SU-DHL-6 (cell line): ENCODE data around the gene RIC1.

Experiments
- H2AFZ ChIP-seq: fragments of 200-600 bp; sonication (generic); 2 replicates; pipeline ENCODE4 v1.6.1; 2014; ENCODE audit warnings: low read depth, mild to moderate bottlenecking, moderate library complexity, mixed read lengths, antibody characterized with exemption, low read length; ENCODE audit not compliant: severe bottlenecking
- H3F3A ChIP-seq: fragments of 200-600 bp; shearing (Covaris generic); 2 replicates; pipeline ENCODE4 v1.6.0; 2016; ENCODE audit warnings: antibody characterized with exemption, mild to moderate bottlenecking; ENCODE audit not compliant: insufficient read depth
- H3K27ac ChIP-seq: fragments of 200-600 bp; sonication (generic); 2 replicates; pipeline ENCODE4 v1.5.1; 2016; ENCODE audit warnings: low read depth, mild to moderate bottlenecking, low read length, moderate library complexity, mixed read lengths
- H3K27me3 ChIP-seq: fragments of 200-600 bp; sonication (generic), shearing (Covaris generic); 2 replicates; pipeline ENCODE4 v1.6.0; 2014; ENCODE audit warnings: mild to moderate bottlenecking, low read length
- H3K36me3 ChIP-seq: fragments of 200-600 bp; sonication (generic); 2 replicates; pipeline ENCODE4 v1.6.1; 2014; ENCODE audit warnings: mild to moderate bottlenecking, low read length, mixed read lengths
- H3K4me2 ChIP-seq: fragments of 300-600, 200-600 bp; shearing (Covaris generic), sonication (generic); 2 replicates; pipeline ENCODE4 v1.6.0; 2014; ENCODE audit warnings: low read length, low read depth, mild to moderate bottlenecking; ENCODE audit not compliant: poor library complexity, severe bottlenecking
- H3K4me3 ChIP-seq: fragments of 200-600 bp; sonication (generic); 2 replicates; pipeline ENCODE4 v1.5.1; 2014; ENCODE audit warnings: antibody characterized with exemption, low read length, mild to moderate bottlenecking, mixed read lengths; ENCODE audit not compliant: insufficient read depth, poor library complexity, severe bottlenecking
- H3K79me2 ChIP-seq: fragments of 200-600 bp; sonication (generic); 2 replicates; pipeline ENCODE4 v1.6.1; 2014; ENCODE audit warnings: mild to moderate bottlenecking, low read length, moderate library complexity; ENCODE audit not compliant: insufficient read depth
- H3K9ac ChIP-seq: fragments of 200-600 bp; sonication (generic); 2 replicates; pipeline ENCODE4 v1.7.0; 2014; ENCODE audit warnings: mild to moderate bottlenecking, low read length
- H3K9me2 ChIP-seq: fragments of 200-600 bp; sonication (generic); replicated peaks from 2 replicates; pipeline ENCODE4 v1.6.1; 2014; ENCODE audit warnings: low read length; ENCODE audit not compliant: insufficient read depth
- H3K9me3 ChIP-seq: fragments of 200-600 bp; sonication (generic); 2 replicates; pipeline ENCODE4 v1.6.1; 2014; ENCODE audit warnings: low read length, mixed read lengths; ENCODE audit not compliant: insufficient read depth
- H4K20me1 ChIP-seq: fragments of 200-600 bp; sonication (generic); 2 replicates; pipeline ENCODE4 v1.6.1; 2014; ENCODE audit warnings: low read depth, mild to moderate bottlenecking, antibody characterized with exemption, low read length, moderate library complexity, mixed read lengths
- EZH2phosphoT487 ChIP-seq: fragments of 200-600 bp; sonication (generic), shearing (Covaris generic); conservative IDR thresholded peaks from 2 replicates; pipeline ENCODE4 v1.6.1; 2018; ENCODE audit warnings: mild to moderate bottlenecking, antibody characterized with exemption, low read length, moderate library complexity, mixed read lengths
- TF ChIP-seq, protein P1 (sequence below): fragments of 200-600 bp; sonication (generic); IDR thresholded peaks from one replicate; pipeline ENCODE4 v1.5.1; 2017; ENCODE audit warnings: antibody characterized with exemption, mild to moderate bottlenecking, low read length, moderate library complexity; ENCODE audit not compliant: insufficient read depth, poor library complexity, severe bottlenecking

Gene RIC1

DNA sequence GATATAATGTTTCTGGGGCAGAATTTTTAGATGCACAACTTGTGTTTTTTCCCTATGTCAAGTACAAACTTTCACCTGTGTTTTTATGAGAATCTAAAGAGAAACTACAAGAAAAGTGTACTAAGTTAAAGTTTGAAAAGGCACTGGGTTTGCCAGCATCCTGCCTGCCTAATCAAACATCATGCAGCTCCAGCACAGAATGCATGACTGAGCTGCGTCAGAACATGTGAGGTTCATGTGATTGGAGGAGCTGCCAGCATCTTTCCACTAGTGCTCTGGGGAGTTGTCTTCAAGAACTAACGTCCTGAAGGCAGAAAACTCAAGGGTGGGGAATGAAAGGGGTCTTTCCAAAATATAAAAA lies 46.1 kb upstream of the RIC1 start:
- no peaks in the 10 kb centered on the region for H3K79me2 ChIP-seq
- H2AFZ ChIP-seq, result no peak overlapping the region
- no peaks in the 10 kb centered on the region for H3K9me3 ChIP-seq
- H3K4me2 ChIP-seq, result peak overlapping the region; percentile 13
- H3K9me2 ChIP-seq, result no peaks in the 10 kb centered on the region
- H3K4me3 ChIP-seq, result no peak overlapping the region
- H4K20me1 ChIP-seq, result no peaks in the 10 kb centered on the region
- TF ChIP-seq, protein P1, sequence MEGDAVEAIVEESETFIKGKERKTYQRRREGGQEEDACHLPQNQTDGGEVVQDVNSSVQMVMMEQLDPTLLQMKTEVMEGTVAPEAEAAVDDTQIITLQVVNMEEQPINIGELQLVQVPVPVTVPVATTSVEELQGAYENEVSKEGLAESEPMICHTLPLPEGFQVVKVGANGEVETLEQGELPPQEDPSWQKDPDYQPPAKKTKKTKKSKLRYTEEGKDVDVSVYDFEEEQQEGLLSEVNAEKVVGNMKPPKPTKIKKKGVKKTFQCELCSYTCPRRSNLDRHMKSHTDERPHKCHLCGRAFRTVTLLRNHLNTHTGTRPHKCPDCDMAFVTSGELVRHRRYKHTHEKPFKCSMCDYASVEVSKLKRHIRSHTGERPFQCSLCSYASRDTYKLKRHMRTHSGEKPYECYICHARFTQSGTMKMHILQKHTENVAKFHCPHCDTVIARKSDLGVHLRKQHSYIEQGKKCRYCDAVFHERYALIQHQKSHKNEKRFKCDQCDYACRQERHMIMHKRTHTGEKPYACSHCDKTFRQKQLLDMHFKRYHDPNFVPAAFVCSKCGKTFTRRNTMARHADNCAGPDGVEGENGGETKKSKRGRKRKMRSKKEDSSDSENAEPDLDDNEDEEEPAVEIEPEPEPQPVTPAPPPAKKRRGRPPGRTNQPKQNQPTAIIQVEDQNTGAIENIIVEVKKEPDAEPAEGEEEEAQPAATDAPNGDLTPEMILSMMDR, result no peak
- TF ChIP-seq EZH2phosphoT487, result no peak
- no peaks in the 10 kb centered on the region for H3K27me3 ChIP-seq
- no peak overlapping the region; the same call in 1 of the 2 replicates for H3K27ac ChIP-seq
- 0 out of 2 replicates have a peak, but pooled peaks cover 3% of the 10 kb centered on the region for H3F3A ChIP-seq
- no peak overlapping the region for H3K9ac ChIP-seq
- no peaks in the 10 kb centered on the region for H3K36me3 ChIP-seq

DNA sequence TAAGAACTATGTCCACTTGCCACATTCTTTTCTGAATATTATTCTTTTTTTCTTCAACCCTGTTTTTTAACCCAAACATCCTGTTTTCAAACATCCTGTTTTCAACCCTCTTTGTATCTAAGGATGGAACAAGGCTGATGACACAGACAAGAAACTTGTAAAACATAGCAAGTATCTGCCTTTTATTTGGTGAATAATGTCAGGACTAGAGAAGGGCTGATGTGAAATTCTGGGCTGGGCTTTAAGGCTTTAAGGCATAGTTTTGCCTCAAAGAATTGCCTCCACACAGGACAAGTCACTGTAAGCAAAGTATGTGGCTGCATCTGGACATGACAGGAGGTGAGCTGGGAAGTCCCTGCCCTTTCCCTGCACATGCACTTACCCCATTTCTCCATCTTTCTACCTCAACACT lies 42.5 kb upstream of the RIC1 start:
- H3K9me3 ChIP-seq, result no peaks in the 10 kb centered on the region
- no peaks in the 10 kb centered on the region for H3K27me3 ChIP-seq
- no peaks in the 10 kb centered on the region for H3K36me3 ChIP-seq
- peak overlapping the region; percentile 37; the same call in 1 of the 2 replicates for H3K27ac ChIP-seq
- peak overlapping the region; percentile 13 for H3K4me2 ChIP-seq
- H3F3A ChIP-seq, result 0 out of 2 replicates have a peak, but pooled peaks cover 3% of the 10 kb centered on the region
- no peaks in the 10 kb centered on the region for H3K9me2 ChIP-seq
- no peaks in the 10 kb centered on the region for H4K20me1 ChIP-seq
- no peak overlapping the region for H3K4me3 ChIP-seq
- H3K79me2 ChIP-seq, result no peaks in the 10 kb centered on the region
- peak overlapping the region; percentile 2; the same call in 1 of the 2 replicates for H3K9ac ChIP-seq
- H2AFZ ChIP-seq, result no peak overlapping the region
- TF ChIP-seq, protein P1, result no peak
- no peak for TF ChIP-seq EZH2phosphoT487

GRCh38 chr9:5587024-5587423 lies 41.9 kb upstream of the RIC1 start:
- no peaks in the 10 kb centered on the region for H3K36me3 ChIP-seq
- H3K9ac ChIP-seq, result peak overlapping the region; percentile 2; the same call in 1 of the 2 replicates
- H3K27ac ChIP-seq, result peak overlapping the region; percentile 37
- H2AFZ ChIP-seq, result no peak overlapping the region
- 0 out of 2 replicates have a peak, but pooled peaks cover 3% of the 10 kb centered on the region for H3F3A ChIP-seq
- H3K79me2 ChIP-seq, result no peaks in the 10 kb centered on the region
- TF ChIP-seq EZH2phosphoT487, result no peak
- TF ChIP-seq, protein P1, result no peak
- no peaks in the 10 kb centered on the region for H3K9me2 ChIP-seq
- H3K27me3 ChIP-seq, result no peaks in the 10 kb centered on the region
- peak overlapping the region; percentile 13 for H3K4me2 ChIP-seq
- no peak overlapping the region for H3K4me3 ChIP-seq
- no peaks in the 10 kb centered on the region for H3K9me3 ChIP-seq
- H4K20me1 ChIP-seq, result no peaks in the 10 kb centered on the region
